ENCODE data around the gene IRS2.

The IRS2 gene

DNA sequence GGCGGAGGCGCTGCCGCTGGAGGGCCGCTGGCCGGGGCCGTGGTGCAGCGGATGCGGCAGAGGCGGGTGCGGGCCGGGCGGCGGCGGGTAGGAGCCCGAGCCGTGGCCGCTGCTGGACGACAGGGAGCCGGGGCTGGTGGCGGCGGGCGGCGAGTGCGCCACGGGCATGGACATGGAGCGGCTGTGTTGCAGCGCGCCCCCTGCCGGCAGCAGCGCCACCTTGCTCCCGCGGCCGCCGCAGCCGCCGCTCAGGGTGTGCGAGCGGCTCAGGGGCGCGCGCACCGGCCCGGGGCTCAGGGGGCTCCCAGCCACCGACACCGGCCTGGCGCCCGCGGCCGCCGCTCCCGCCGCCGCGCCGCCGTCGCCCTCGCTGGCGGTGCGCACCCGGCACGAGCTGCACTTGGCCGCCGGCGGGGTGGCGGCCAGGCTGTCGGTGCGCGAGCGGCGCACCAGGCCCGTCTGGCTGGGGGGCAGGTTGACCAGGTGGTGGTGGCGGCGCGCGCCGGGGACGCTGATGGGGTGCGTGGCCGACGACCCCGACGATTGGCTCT is 1.7 kb downstream of the IRS2 start:
- Histone ChIP-seq H3K9ac (ENCODE audit: low read length) (peak overlapping the region; percentile 93), H3K4me3 (ENCODE audit: low read length) (peak overlapping the region; percentile 90), H3K27me3 (replicated peaks; ENCODE audit: control insufficient read depth, insufficient read depth, low read length) (no peaks in the 10 kb centered on the region), H3K4me1 (ENCODE audit: control insufficient read depth, insufficient read depth, low read length) (peaks cover 29% of the 10 kb centered on the region), H3K36me3 (ENCODE audit: control insufficient read depth, insufficient read depth, low read length, severe bottlenecking) (peaks cover 38% of the 10 kb centered on the region), H3K9me3 (ENCODE audit: control insufficient read depth, low read length) (no peaks in the 10 kb centered on the region)
- peak; percentile 89 for DNase-seq (ENCODE audit: low read depth)

DNA sequence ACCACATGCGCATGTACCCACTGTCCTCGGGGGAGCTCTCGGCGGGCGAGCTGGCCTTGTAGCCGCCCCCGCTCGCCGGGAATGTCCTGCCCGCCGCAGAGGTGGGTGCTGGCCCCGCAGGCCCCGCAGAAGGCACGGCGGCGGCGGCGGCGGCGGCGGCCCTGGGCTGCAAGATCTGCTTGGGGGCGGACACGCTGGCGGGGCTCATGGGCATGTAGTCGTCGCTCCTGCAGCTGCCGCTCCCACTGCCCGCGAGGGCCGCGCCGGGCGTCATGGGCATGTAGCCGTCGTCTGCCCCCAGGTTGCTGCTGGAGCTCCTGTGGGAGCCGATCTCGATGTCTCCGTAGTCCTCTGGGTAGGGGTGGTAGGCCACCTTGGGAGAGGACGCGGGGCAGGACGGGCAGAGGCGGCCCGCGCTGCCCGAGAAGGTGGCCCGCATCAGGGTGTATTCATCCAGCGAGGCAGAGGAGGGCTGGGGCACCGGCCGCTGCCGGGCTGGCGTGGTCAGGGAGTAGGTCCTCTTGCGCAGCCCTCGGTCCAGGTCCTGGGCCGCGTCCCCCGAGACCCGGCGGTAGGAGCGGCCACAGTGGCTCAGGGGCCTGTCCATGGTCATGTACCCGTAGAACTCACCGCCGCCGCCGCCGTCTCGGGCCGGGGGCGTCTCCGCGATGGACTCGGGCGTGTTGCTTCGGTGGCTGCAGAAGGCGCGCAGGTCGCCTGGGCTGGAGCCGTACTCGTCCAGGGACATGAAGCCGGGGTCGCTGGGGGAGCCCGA is 2.4 kb downstream of the IRS2 start:
- H3K9ac ChIP-seq (ENCODE audit: low read length): peak overlapping the region; percentile 93
- peak overlapping the region; percentile 86 for H3K4me3 ChIP-seq (ENCODE audit: low read length)
- H3K27me3 ChIP-seq (replicated peaks; ENCODE audit: control insufficient read depth, insufficient read depth, low read length): no peaks in the 10 kb centered on the region
- no peaks in the 10 kb centered on the region for H3K9me3 ChIP-seq (ENCODE audit: control insufficient read depth, low read length)
- H3K4me1 ChIP-seq (ENCODE audit: control insufficient read depth, insufficient read depth, low read length): peaks cover 29% of the 10 kb centered on the region
- no peak for DNase-seq (ENCODE audit: low read depth)
- peaks cover 45% of the 10 kb centered on the region for H3K36me3 ChIP-seq (ENCODE audit: control insufficient read depth, insufficient read depth, low read length, severe bottlenecking)

DNA sequence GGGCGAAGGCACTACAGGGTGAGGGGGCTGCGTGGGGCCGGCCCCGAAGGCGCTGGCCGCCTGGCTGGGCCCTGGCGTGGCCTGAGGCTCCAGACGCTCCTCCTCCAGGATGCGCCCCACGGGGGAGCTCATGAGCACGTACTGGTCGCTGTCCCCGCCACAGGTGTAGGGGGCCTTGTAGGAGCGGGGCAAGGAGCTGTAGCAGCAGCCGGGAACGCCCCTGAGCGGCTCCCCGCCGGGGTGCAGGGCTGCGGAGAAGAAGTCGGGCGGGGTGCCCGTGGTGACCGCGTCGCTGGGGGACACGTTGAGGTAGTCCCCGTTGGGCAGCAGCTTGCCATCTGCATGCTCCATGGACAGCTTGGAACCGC is 3.0 kb downstream of the IRS2 start:
- Histone ChIP-seq H3K9me3 (ENCODE audit: control insufficient read depth, low read length) (no peaks in the 10 kb centered on the region), H3K9ac (ENCODE audit: low read length) (peak overlapping the region; percentile 93), H3K4me3 (ENCODE audit: low read length) (peak overlapping the region; percentile 86), H3K4me1 (ENCODE audit: control insufficient read depth, insufficient read depth, low read length) (peaks cover 29% of the 10 kb centered on the region), H3K36me3 (ENCODE audit: control insufficient read depth, insufficient read depth, low read length, severe bottlenecking) (peaks cover 48% of the 10 kb centered on the region), H3K27me3 (replicated peaks; ENCODE audit: control insufficient read depth, insufficient read depth, low read length) (no peaks in the 10 kb centered on the region)
- no peak for DNase-seq (ENCODE audit: low read depth)

DNA sequence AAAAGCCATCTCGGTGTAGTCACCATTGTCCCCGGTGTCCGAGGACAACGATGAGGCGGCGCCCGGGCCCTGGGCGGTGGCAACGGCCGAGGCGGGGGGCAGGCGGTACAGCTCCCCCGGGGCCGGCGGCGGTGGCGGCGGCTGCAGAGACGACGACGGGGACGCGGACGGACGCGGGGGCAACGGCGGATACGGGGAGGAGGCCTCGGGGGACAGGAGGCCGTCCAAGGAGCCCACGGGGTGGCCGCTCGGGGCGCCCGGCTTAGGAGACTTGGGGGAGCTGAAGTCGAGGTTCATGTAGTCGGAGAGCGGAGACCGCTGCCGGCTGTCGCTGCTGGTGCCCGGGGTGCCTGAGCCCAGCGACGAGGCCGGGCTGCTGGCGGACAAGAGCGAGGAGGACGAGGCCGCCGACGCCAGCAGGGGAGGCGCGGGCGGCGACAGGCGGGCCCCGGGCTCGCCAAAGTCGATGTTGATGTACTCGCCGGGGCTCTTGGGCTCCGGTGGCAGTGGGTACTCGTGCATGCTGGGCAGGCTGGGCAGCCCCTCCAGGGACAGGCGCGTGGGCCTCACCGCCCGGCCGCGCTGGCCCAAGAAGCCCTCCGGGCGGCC is 3.5 kb downstream of the IRS2 start:
- no peak for DNase-seq (ENCODE audit: low read depth)
- no peaks in the 10 kb centered on the region for H3K9me3 ChIP-seq (ENCODE audit: control insufficient read depth, low read length)

DNA sequence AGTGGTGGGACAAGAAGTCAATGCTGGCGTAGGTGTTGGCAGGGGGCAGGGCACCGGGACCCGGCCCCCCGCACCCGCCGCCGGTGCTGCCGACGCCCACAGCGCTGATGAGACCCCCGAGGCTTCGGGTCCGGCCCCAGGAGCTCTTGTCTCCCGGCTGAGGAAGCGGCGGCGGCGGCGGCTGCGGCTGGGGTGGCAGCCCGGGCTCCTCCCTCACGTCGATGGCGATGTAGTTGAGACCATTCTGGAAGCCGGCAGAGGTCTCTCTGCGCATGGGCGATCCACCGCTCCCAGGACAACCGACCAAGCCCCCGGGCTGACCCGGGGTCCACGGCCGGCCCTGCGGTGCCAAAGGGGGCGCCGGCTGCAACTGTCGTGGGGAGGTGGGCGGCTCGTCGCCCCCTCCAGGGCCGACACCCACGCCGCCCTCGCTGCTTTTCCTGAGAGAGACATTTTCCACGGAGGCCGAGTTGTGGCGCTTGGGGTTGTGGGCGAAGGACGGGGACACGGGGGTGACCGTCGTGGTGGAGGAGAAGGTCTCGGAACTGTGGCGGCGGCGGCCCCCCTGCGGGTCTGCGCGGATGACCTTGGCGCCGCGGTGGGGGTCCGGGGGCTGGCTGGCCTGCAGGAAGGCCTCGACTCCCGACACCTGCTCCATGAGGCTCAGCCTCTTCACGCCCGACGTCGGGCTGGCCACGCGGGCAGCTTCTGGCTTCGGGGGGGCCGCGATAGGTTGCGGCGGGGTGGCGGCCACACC is 4.1 kb downstream of the IRS2 start:
- H3K4me1 ChIP-seq (ENCODE audit: control insufficient read depth, insufficient read depth, low read length): peaks cover 33% of the 10 kb centered on the region
- DNase-seq (ENCODE audit: low read depth): no peak
- no peaks in the 10 kb centered on the region for H3K27me3 ChIP-seq (replicated peaks; ENCODE audit: control insufficient read depth, insufficient read depth, low read length)
- H3K9ac ChIP-seq (ENCODE audit: low read length): peak overlapping the region; percentile 92
- peaks cover 48% of the 10 kb centered on the region for H3K36me3 ChIP-seq (ENCODE audit: control insufficient read depth, insufficient read depth, low read length, severe bottlenecking)
- no peaks in the 10 kb centered on the region for H3K9me3 ChIP-seq (ENCODE audit: control insufficient read depth, low read length)
- peak overlapping the region; percentile 89 for H3K4me3 ChIP-seq (ENCODE audit: low read length)

More for the DNA sequence above, 3.5 kb downstream of the IRS2 start:
- H3K4me3 ChIP-seq (ENCODE audit: low read length): peak overlapping the region; percentile 86
- H3K9ac ChIP-seq (ENCODE audit: low read length): no peak overlapping the region
- H3K27me3 ChIP-seq (replicated peaks; ENCODE audit: control insufficient read depth, insufficient read depth, low read length): no peaks in the 10 kb centered on the region
- H3K36me3 ChIP-seq (ENCODE audit: control insufficient read depth, insufficient read depth, low read length, severe bottlenecking): peaks cover 48% of the 10 kb centered on the region
- peaks cover 29% of the 10 kb centered on the region for H3K4me1 ChIP-seq (ENCODE audit: control insufficient read depth, insufficient read depth, low read length)

DNA sequence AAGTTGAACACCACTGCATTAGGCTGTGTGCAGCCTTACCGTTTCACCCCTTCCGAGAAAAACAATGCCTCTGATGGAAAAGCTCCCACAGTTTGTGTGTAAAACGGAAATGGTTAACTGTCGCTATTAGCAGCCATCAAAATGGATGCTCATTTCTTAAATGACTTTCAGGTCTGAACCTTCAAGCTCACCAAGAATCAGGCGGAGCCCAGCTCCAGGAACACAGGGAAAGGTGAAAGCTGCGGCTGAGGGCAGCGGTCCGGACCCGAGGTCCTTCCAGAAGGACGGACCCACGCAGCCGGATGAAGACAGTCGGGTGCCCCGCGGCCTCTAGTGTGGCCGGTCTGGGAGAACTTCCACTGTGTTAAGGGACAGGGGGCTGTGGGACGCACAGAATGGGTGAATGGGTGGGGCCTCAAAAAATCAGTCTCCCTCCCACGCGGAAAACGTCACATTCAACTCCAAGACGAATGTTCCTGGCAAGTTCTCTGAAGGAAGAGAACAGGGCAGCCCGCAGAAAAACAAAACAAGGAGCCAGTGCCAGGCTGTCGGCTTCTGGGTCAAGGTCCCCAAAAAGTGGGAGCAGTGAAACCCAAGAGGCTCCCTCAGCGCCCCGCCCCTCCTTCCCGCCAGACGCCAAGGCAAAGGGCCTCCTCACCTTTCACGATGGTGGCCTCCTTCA is 4.9 kb downstream of the IRS2 start:
- Histone ChIP-seq H3K36me3 (ENCODE audit: control insufficient read depth, insufficient read depth, low read length, severe bottlenecking) (peaks cover 52% of the 10 kb centered on the region), H3K4me3 (ENCODE audit: low read length) (peak overlapping the region; percentile 89), H3K27me3 (replicated peaks; ENCODE audit: control insufficient read depth, insufficient read depth, low read length) (no peaks in the 10 kb centered on the region), H3K9ac (ENCODE audit: low read length) (peak overlapping the region; percentile 92), H3K9me3 (ENCODE audit: control insufficient read depth, low read length) (no peaks in the 10 kb centered on the region), H3K4me1 (ENCODE audit: control insufficient read depth, insufficient read depth, low read length) (peaks cover 40% of the 10 kb centered on the region)
- DNase-seq (ENCODE audit: low read depth): peak; percentile 52

DNA sequence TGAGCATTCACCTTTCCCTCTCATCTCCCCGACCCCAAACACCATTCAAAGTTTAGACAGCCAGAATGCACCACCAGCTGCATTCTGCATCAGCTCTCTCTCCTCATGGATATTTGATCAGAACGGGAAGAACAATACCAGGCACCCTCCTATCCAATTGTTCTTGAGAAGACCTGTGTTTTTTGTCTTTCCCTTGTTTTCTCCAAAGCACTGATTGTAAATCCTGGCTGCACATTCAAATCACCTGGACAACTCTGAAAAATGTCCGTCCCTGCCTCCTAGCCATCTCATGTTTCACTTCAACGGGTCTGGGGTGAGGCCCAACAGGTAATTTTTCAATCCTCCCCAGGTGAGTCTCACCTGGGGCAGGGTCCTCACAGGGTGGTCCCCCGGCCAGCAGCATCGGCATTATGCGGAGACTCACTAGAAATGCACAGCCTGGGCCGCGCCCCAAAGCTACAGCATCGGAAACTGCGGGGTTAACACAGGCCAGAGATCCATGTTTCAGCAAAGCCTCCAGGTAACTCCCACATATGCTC is 5.5 kb downstream of the IRS2 start:
- peaks cover 46% of the 10 kb centered on the region for H3K4me1 ChIP-seq (ENCODE audit: control insufficient read depth, insufficient read depth, low read length)
- H3K4me3 ChIP-seq (ENCODE audit: low read length): peak overlapping the region; percentile 89
- peak overlapping the region; percentile 92 for H3K9ac ChIP-seq (ENCODE audit: low read length)
- no peaks in the 10 kb centered on the region for H3K9me3 ChIP-seq (ENCODE audit: control insufficient read depth, low read length)
- H3K27me3 ChIP-seq (replicated peaks; ENCODE audit: control insufficient read depth, insufficient read depth, low read length): no peaks in the 10 kb centered on the region
- peaks cover 52% of the 10 kb centered on the region for H3K36me3 ChIP-seq (ENCODE audit: control insufficient read depth, insufficient read depth, low read length, severe bottlenecking)
- no peak for DNase-seq (ENCODE audit: low read depth)

DNA sequence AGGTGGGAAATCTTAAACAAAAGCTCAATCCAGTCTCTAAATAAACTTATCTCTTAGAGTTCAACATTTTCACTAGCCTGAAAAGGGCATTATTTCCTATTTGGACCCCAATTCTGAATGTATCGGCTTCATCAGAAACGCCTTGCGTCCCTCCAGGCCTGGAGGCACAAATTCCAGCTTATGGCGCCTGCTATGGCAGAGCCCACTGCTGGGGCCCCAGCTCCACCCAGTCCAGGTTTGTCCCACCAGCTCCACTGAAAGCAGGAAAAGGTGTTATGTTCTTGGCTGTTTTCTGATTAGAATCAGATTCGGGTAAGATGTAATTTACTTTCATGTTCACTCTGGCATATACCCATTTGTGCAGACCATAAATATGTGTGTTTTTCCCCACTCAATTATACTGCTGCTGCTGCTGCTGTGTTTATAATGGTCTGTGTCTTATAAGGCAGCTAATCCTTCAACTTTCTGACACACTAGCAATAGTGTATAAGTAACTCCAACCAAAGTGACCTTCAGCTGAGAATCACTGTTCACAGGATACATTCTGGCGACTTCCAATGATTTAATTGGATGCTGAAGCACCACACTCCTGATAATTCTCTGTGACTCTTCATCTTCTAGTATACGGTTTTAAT is 6.4 kb downstream of the IRS2 start:
- Histone ChIP-seq H3K36me3 (ENCODE audit: control insufficient read depth, insufficient read depth, low read length, severe bottlenecking) (peaks cover 52% of the 10 kb centered on the region), H3K9ac (ENCODE audit: low read length) (peak overlapping the region; percentile 92), H3K4me3 (ENCODE audit: low read length) (peak overlapping the region; percentile 89), H3K27me3 (replicated peaks; ENCODE audit: control insufficient read depth, insufficient read depth, low read length) (no peaks in the 10 kb centered on the region), H3K9me3 (ENCODE audit: control insufficient read depth, low read length) (no peaks in the 10 kb centered on the region), H3K4me1 (ENCODE audit: control insufficient read depth, insufficient read depth, low read length) (peaks cover 47% of the 10 kb centered on the region)
- DNase-seq (ENCODE audit: low read depth): no peak

DNA sequence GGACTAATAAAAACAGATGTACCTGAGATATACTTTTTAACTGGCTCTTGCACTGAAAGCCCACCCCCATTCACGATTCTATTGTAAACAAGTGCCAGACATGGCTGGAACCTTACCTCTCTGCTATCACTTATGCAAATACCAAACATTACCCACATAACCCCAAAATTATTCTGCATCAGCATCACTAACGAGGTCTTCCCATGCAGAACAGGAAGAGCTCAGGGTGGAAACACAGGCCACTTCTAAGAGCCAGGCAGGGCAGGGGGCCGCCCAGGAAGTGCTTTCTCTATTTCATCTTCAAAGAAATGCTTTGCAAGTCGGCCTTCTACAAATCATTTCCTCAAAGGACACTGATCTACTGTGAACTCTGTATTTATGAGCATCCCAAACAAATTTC is 7.3 kb downstream of the IRS2 start:
- DNase-seq (ENCODE audit: low read depth): no peak
- Histone ChIP-seq H3K4me1 (ENCODE audit: control insufficient read depth, insufficient read depth, low read length) (peaks cover 47% of the 10 kb centered on the region), H3K9me3 (ENCODE audit: control insufficient read depth, low read length) (no peaks in the 10 kb centered on the region), H3K4me3 (ENCODE audit: low read length) (peak overlapping the region; percentile 89), H3K27me3 (replicated peaks; ENCODE audit: control insufficient read depth, insufficient read depth, low read length) (no peaks in the 10 kb centered on the region), H3K9ac (ENCODE audit: low read length) (peak overlapping the region; percentile 92), H3K36me3 (ENCODE audit: control insufficient read depth, insufficient read depth, low read length, severe bottlenecking) (peaks cover 60% of the 10 kb centered on the region)

DNA sequence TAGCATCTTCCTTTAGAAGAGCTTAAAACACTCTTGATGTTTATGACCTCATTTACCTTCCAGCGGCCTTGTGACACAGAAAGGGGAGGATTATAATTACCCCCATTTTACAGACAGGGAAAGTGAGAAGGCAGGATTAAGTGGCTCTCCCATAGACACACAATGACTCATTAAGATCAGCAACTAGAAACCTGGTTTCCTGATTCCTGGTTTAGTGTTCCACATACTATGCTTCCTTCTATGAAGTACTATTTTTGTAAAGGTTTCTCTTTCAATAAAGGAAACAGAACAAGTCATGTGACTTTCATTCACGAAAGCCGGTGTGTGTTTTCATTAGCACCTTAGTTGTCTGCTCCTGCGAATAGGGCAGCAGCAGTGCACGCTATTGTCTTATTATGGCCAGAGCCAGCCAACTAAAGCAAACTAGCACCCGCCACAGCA is 8.3 kb downstream of the IRS2 start:
- Histone ChIP-seq H3K36me3 (ENCODE audit: control insufficient read depth, insufficient read depth, low read length, severe bottlenecking) (peaks cover 64% of the 10 kb centered on the region), H3K9ac (ENCODE audit: low read length) (peak overlapping the region; percentile 92), H3K4me3 (ENCODE audit: low read length) (peak overlapping the region; percentile 89), H3K9me3 (ENCODE audit: control insufficient read depth, low read length) (no peaks in the 10 kb centered on the region), H3K4me1 (ENCODE audit: control insufficient read depth, insufficient read depth, low read length) (peaks cover 47% of the 10 kb centered on the region), H3K27me3 (replicated peaks; ENCODE audit: control insufficient read depth, insufficient read depth, low read length) (no peaks in the 10 kb centered on the region)
- DNase-seq (ENCODE audit: low read depth): peak; percentile 38
